GM06990 (cell line): ENCODE measurements around the gene OR5M11.

Experiments used
- DNase-seq: peaks from one replicate; pipeline ENCODE4 v3.0.0-alpha.2; 2011; ENCODE audit not compliant: insufficient read length; ENCODE audit errors: extremely low read depth
- H3K27me3 ChIP-seq: replicated peaks from 2 replicates; pipeline ENCODE4 v1.6.0; 2011; ENCODE audit warnings: low read length; ENCODE audit not compliant: control insufficient read depth, insufficient read depth
- H3K36me3 ChIP-seq: 2 replicates; pipeline ENCODE4 v1.5.1; 2011; ENCODE audit warnings: low read length; ENCODE audit not compliant: control insufficient read depth, insufficient read depth
- H3K4me3 ChIP-seq: replicated peaks from 2 replicates; pipeline ENCODE4 v1.5.1; 2011; ENCODE audit warnings: low read depth, mild to moderate bottlenecking, control low read depth, low read length
- CTCF ChIP-seq: IDR thresholded peaks from 2 replicates; pipeline ENCODE4 v1.5.1; 2011; ENCODE audit warnings: low read length, control low read depth, mild to moderate bottlenecking, inconsistent platforms; ENCODE audit not compliant: insufficient read depth, poor library complexity, severe bottlenecking

Gene OR5M11

GRCh38 chr11:56533054-56533740 lies 9.9 kb downstream of the OR5M11 start:
- Histone ChIP-seq H3K36me3 (no peaks in the 10 kb centered on the region), H3K27me3 (no peaks in the 10 kb centered on the region), H3K4me3 (no peak overlapping the region)
- no peak for DNase-seq
- TF ChIP-seq CTCF = no peak

- no peaks in the 10 kb centered on the region for H3K36me3 ChIP-seq
- DNase-seq = no peak
- TF ChIP-seq CTCF = no peak
- H3K27me3 ChIP-seq = no peaks in the 10 kb centered on the region
- H3K4me3 ChIP-seq = no peak overlapping the region
Measured at GRCh38 chr11:56531856-56532255, 11.2 kb downstream of the OR5M11 start.

- TF ChIP-seq CTCF = no peak
Measured at GRCh38 chr11:56522008-56522407, 21.0 kb downstream of the OR5M11 start.

GRCh38 chr11:56513280-56513679 lies 29.8 kb downstream of the OR5M11 start:
- TF ChIP-seq CTCF = no peak
- DNase-seq = no peak
- H3K4me3 ChIP-seq = no peak overlapping the region
- H3K36me3 ChIP-seq = no peaks in the 10 kb centered on the region
- H3K27me3 ChIP-seq = no peaks in the 10 kb centered on the region

More at GRCh38 chr11:56522008-56522407, 21.0 kb downstream of the OR5M11 start:
- DNase-seq = no peak
- H3K4me3 ChIP-seq = no peak overlapping the region
- no peaks in the 10 kb centered on the region for H3K36me3 ChIP-seq
- no peaks in the 10 kb centered on the region for H3K27me3 ChIP-seq

- H3K36me3 ChIP-seq = no peaks in the 10 kb centered on the region
- no peaks in the 10 kb centered on the region for H3K27me3 ChIP-seq
- no peak for DNase-seq
- H3K4me3 ChIP-seq = no peak overlapping the region
- TF ChIP-seq CTCF = no peak
Measured at GRCh38 chr11:56509439-56509838, 33.6 kb downstream of the OR5M11 start.

GRCh38 chr11:56497010-56497409 lies 46.0 kb downstream of the OR5M11 start:
- no peaks in the 10 kb centered on the region for H3K27me3 ChIP-seq
- no peak for DNase-seq
- TF ChIP-seq CTCF = no peak
- no peaks in the 10 kb centered on the region for H3K36me3 ChIP-seq
- no peak overlapping the region for H3K4me3 ChIP-seq
